SK-N-SH treated with all-trans-retinoic acid at 6 μM for 48 hours (cell line): ENCODE results near the gene KIAA1671.

ENCODE experiments used
- ATAC-seq: fragments of 200-7000 bp; cut with Tn5 transposase; 3 replicates; pipeline ENCODE4 v1.9.1; 2020; ENCODE audit warnings: mild to moderate bottlenecking, moderate library complexity
- ARNTL ChIP-seq: fragments of 450-650 bp; formaldehyde crosslinking; IDR thresholded peaks from 2 replicates; pipeline ENCODE4 v1.5.0; 2020; ENCODE audit warnings: low read depth, mild to moderate bottlenecking, moderate library complexity, borderline replicate concordance
- BACH2 ChIP-seq: fragments of 250-450 bp; sonication (Bioruptor Pico); IDR thresholded peaks from 2 replicates; pipeline ENCODE4 v1.9.0; 2021; ENCODE audit warnings: mild to moderate bottlenecking, borderline replicate concordance
- CSRNP3 ChIP-seq: fragments of 250-450 bp; sonication (Bioruptor Pico); IDR thresholded peaks from 2 replicates; pipeline ENCODE4 v1.5.1; 2021; ENCODE audit warnings: mild to moderate bottlenecking, moderate library complexity
- GLIS3 ChIP-seq: fragments of 250-450 bp; sonication (Bioruptor Pico); IDR thresholded peaks from 2 replicates; pipeline ENCODE4 v1.5.0; 2020; ENCODE audit warnings: mild to moderate bottlenecking, moderate library complexity
- ISL1 ChIP-seq: fragments of 250-450 bp; sonication (Bioruptor Pico); IDR thresholded peaks from 2 replicates; pipeline ENCODE4 v2.1.2; 2022; ENCODE audit warnings: mild to moderate bottlenecking, moderate library complexity
- OSR1 ChIP-seq: fragments of 250-450 bp; sonication (Bioruptor Pico); IDR thresholded peaks from 2 replicates; pipeline ENCODE4 v1.8.0; 2022; ENCODE audit warnings: moderate library complexity, mild to moderate bottlenecking, inconsistent platforms
- PPARA ChIP-seq: fragments of 250-450 bp; sonication (Bioruptor Pico); IDR thresholded peaks from 2 replicates; pipeline ENCODE4 v1.5.0; 2020; ENCODE audit warnings: mild to moderate bottlenecking, borderline replicate concordance
- RARB ChIP-seq: fragments of 250-450 bp; sonication (Bioruptor Pico); IDR thresholded peaks from 2 replicates; pipeline ENCODE4 v1.8.0; 2021; ENCODE audit warnings: mild to moderate bottlenecking, moderate library complexity
- SNAI2 ChIP-seq: fragments of 250-450 bp; sonication (Bioruptor Pico); IDR thresholded peaks from 2 replicates; pipeline ENCODE4 v1.5.0; 2020; ENCODE audit warnings: mild to moderate bottlenecking, moderate library complexity
- TCF4 ChIP-seq: fragments of 250-450 bp; sonication (Bioruptor Pico); IDR thresholded peaks from 2 replicates; pipeline ENCODE4 v1.8.0; 2021; ENCODE audit warnings: mild to moderate bottlenecking, moderate library complexity, borderline replicate concordance
- TSHZ2 ChIP-seq: fragments of 250-450 bp; sonication (Bioruptor Pico); IDR thresholded peaks from 2 replicates; pipeline ENCODE4 v1.5.0; 2020; ENCODE audit warnings: mild to moderate bottlenecking, moderate library complexity
- ZC3H10 ChIP-seq: fragments of 250-450 bp; sonication (Bioruptor Pico); IDR thresholded peaks from 2 replicates; pipeline ENCODE4 v1.5.1; 2021; ENCODE audit warnings: mild to moderate bottlenecking, moderate library complexity
- ZFP3 ChIP-seq: fragments of 250-450 bp; sonication (Bioruptor Pico); IDR thresholded peaks from 2 replicates; pipeline ENCODE4 v1.5.0; 2020; ENCODE audit warnings: mild to moderate bottlenecking, moderate library complexity
- ZFP30 ChIP-seq: fragments of 450-650 bp; formaldehyde crosslinking; IDR thresholded peaks from 2 replicates; pipeline ENCODE4 v1.5.0; 2022; ENCODE audit warnings: mild to moderate bottlenecking, moderate library complexity
- ZNF565 ChIP-seq: fragments of 450-650 bp; formaldehyde crosslinking; conservative IDR thresholded peaks from 2 replicates; pipeline ENCODE4 v1.5.0; 2020; ENCODE audit warnings: low read depth, mild to moderate bottlenecking, moderate library complexity
- ZNF70 ChIP-seq: fragments of 450-650 bp; formaldehyde crosslinking; IDR thresholded peaks from 2 replicates; pipeline ENCODE4 v1.5.0; 2020; ENCODE audit warnings: mild to moderate bottlenecking, moderate library complexity
- TF ChIP-seq, protein P1 (sequence below): fragments of 250-450 bp; sonication (Bioruptor Pico); IDR thresholded peaks from 2 replicates; pipeline ENCODE4 v1.8.0; 2021; ENCODE audit warnings: low read depth, mild to moderate bottlenecking, moderate library complexity, borderline replicate concordance
- TF ChIP-seq, protein P2 (sequence below): fragments of 250-450 bp; sonication (Bioruptor Pico); IDR thresholded peaks from 2 replicates; pipeline ENCODE4 v1.8.0; 2020; ENCODE audit warnings: mild to moderate bottlenecking, moderate library complexity, borderline replicate concordance

KIAA1671 gene

DNA sequence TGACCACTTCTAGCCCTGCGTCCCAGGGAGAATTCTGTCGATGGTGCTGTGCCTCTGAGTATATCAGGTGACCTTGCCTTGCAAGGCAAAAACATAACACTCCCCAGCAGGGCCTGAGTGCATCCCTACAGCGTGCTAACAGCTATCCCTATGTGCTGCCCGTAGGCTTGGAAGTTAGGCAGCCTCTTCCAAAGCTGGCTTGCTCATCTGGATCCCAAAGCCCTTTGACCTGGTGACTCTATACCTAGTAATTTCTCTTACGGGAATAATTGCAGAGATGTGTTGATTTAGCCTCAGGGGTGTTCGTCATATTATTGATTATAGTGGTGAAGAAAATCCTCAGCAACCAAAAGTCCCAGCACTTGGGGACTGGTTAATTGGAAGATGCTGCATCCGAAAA, 214.6 kb downstream of the KIAA1671 start:
- no peak for TF ChIP-seq GLIS3 (CRISPR knock-in tag)
- TF ChIP-seq ARNTL = no peak
- TF ChIP-seq ZNF565 = no peak
- no peak for TF ChIP-seq ZNF70 (CRISPR knock-in tag)
- no peak for TF ChIP-seq TCF4 (CRISPR knock-in tag)
- TF ChIP-seq RARB = no peak
- TF ChIP-seq, protein P1, sequence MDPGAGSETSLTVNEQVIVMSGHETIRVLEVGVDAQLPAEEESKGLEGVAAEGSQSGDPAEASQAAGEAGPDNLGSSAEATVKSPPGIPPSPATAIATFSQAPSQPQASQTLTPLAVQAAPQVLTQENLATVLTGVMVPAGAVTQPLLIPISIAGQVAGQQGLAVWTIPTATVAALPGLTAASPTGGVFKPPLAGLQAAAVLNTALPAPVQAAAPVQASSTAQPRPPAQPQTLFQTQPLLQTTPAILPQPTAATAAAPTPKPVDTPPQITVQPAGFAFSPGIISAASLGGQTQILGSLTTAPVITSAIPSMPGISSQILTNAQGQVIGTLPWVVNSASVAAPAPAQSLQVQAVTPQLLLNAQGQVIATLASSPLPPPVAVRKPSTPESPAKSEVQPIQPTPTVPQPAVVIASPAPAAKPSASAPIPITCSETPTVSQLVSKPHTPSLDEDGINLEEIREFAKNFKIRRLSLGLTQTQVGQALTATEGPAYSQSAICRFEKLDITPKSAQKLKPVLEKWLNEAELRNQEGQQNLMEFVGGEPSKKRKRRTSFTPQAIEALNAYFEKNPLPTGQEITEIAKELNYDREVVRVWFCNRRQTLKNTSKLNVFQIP (CRISPR knock-in tag) = no peak
- TF ChIP-seq, protein P2, sequence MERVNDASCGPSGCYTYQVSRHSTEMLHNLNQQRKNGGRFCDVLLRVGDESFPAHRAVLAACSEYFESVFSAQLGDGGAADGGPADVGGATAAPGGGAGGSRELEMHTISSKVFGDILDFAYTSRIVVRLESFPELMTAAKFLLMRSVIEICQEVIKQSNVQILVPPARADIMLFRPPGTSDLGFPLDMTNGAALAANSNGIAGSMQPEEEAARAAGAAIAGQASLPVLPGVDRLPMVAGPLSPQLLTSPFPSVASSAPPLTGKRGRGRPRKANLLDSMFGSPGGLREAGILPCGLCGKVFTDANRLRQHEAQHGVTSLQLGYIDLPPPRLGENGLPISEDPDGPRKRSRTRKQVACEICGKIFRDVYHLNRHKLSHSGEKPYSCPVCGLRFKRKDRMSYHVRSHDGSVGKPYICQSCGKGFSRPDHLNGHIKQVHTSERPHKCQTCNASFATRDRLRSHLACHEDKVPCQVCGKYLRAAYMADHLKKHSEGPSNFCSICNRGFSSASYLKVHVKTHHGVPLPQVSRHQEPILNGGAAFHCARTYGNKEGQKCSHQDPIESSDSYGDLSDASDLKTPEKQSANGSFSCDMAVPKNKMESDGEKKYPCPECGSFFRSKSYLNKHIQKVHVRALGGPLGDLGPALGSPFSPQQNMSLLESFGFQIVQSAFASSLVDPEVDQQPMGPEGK (CRISPR knock-in tag) = no peak
- no peak for TF ChIP-seq ZC3H10 (CRISPR knock-in tag)
- TF ChIP-seq ISL1 (CRISPR knock-in tag) = no peak
- TF ChIP-seq, all 23 proteins: peak for 0
- ATAC-seq = no peak

DNA sequence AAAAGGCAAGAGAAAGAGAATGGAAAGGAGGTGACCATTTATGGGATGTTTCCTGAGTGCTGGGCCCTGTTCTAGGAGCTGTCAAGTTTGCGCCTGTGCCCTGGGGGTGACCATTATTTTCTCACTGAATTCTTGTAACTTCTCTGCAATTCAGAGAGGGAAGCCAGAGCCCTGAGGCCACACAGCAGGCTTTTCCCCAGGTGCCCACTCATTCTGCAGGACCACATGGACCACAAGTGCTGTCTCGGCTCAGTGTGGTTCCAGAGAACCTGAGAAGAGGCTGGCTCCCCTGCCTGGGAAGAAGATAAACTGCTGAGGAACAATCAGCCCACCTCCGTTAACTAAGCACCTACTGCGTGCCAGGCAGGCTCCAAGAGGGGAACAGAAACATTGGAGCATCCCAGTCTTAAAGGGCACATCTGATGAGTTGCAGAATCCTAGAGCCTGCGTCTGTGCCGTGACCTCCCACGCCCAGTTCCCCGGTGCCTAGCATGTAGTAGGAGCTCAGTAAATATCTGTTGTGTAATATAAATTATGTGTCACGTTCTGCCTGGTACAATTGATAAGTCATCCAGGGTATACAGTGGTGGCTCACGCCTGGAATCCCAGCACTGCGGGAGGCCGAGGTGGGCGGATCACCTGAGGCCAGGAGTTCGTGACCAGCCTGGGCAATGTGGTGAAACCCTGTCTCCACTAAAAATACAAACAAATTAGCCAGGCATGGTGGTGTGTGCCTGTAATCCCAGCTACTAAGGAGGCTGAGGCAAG, 215.5 kb downstream of the KIAA1671 start:
- ATAC-seq = no peak
- TF ChIP-seq ZFP3 (CRISPR knock-in tag) = no peak

GRCh38 chr22:25169278-25170031, 216.9 kb downstream of the KIAA1671 start:
- no peak for TF ChIP-seq GLIS3 (CRISPR knock-in tag)
- TF ChIP-seq OSR1 (CRISPR knock-in tag) = no peak
- no peak for TF ChIP-seq ZC3H10 (CRISPR knock-in tag)
- TF ChIP-seq ZFP30 (CRISPR knock-in tag) = no peak
- TF ChIP-seq SNAI2 (CRISPR knock-in tag) = no peak
- TF ChIP-seq TSHZ2 (CRISPR knock-in tag) = no peak
- no peak for TF ChIP-seq BACH2
- no peak for TF ChIP-seq CSRNP3 (CRISPR knock-in tag)
- ATAC-seq = no peak

DNA sequence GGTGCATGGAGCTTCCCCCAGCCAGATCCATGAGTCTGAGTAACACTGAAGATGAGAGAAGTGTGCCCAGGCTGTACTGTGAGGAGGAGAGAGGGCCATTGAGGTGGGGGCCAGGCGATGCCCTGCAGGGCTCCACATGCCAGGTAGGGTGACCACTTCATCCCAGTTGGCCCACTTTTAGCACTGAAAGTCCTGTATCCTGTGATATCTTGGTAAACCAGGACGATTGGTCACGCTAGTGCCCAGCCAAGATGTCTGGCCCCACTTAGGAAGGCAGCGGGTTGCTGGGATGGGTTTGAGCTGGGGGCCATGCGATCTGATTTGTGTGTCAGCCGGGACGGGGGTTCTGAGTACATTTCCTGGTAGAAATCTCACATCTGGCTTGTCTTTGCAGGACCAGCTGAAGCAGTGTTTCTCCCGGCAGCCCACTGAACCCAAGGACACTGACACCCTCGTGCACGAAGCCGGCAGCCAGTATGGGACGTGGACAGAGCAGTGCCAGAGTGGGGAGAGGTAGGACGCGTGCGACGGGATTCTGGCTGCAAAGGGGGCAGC, 218.0 kb downstream of the KIAA1671 start:
- TF ChIP-seq ZFP30 (CRISPR knock-in tag) (no peak), ZFP3 (CRISPR knock-in tag) (no peak), SNAI2 (CRISPR knock-in tag) (no peak), ARNTL (no peak), RARB (no peak), TCF4 (CRISPR knock-in tag) (no peak), PPARA (CRISPR knock-in tag) (no peak)
- TF ChIP-seq, protein P2 (CRISPR knock-in tag) = no peak
- TF ChIP-seq, protein P1 (CRISPR knock-in tag) = no peak
- no peak for ATAC-seq
